Gastrocnemius medialis (tissue), 4 donors: ENCODE data around the gene CNTN2.

Source experiments
- POLR2A ChIP-seq, 2 donors: fragments of 450-650 bp; IDR thresholded peaks; one replicate each; pipeline ENCODE4 v1.6.1; 2017; ENCODE audit warnings: antibody characterized with exemption in 2 of 2, mild to moderate bottlenecking in 2 of 2, moderate library complexity in 2 of 2
- TF ChIP-seq, protein P1 (sequence below), 5 experiments: fragments of 450-650 bp in 3 of 5; fragments of 200-600 bp in 2 of 5; sonication (generic) in 2 of 5; IDR thresholded peaks in 4 of 5; conservative IDR thresholded peaks in 1 of 5; 1 replicate in 4 of 5; 2 replicates in 1 of 5; pipeline ENCODE4 v1.5.1; 2016 to 2019; ENCODE audit warnings: antibody characterized with exemption in 5 of 5, mild to moderate bottlenecking in 3 of 5, moderate library complexity in 3 of 5

DNA sequence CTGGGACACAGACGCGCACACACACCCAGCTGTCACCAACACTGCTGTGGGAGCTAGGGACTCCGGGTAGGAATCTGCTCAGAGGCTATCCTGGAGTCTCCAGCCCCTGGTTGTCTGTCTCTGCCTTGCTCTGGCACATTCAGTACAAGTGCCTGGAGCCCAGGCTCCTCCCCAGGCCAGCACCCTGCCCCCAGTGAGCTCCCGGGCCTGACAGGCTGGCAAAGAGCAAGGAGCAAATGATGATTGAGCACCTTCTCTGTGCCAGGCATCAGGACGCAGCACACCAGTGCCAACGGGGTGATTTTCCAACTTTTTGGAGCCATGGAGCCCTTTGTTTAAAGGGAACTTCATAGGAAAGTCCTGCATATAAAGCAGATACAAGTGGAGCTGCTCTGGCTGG lies 6.5 kb downstream of the CNTN2 start:
- TF ChIP-seq, protein P1, sequence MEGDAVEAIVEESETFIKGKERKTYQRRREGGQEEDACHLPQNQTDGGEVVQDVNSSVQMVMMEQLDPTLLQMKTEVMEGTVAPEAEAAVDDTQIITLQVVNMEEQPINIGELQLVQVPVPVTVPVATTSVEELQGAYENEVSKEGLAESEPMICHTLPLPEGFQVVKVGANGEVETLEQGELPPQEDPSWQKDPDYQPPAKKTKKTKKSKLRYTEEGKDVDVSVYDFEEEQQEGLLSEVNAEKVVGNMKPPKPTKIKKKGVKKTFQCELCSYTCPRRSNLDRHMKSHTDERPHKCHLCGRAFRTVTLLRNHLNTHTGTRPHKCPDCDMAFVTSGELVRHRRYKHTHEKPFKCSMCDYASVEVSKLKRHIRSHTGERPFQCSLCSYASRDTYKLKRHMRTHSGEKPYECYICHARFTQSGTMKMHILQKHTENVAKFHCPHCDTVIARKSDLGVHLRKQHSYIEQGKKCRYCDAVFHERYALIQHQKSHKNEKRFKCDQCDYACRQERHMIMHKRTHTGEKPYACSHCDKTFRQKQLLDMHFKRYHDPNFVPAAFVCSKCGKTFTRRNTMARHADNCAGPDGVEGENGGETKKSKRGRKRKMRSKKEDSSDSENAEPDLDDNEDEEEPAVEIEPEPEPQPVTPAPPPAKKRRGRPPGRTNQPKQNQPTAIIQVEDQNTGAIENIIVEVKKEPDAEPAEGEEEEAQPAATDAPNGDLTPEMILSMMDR (IDR thresholded peaks at IDR 0.05 in 4 of 5, conservative IDR thresholded peaks at IDR 0.05 in 1 of 5): no peak
- TF ChIP-seq POLR2A (IDR thresholded peaks at IDR 0.05): no peak
